ENCODE data around the gene LMX1A.

LMX1A gene

GRCh38 chr1:165288350-165289120 lies 68.0 kb downstream of the LMX1A start:
- Histone ChIP-seq H2BK120ac (ENCODE audit: low read depth, low read length) (no peak overlapping the region), H2AFZ (ENCODE audit: low read depth, low read length) (no peak overlapping the region), H3K4me3 (ENCODE audit: insufficient read depth in 1 of 2, low read depth in 1 of 2, low read length in 2 of 2) (no peak overlapping the region), H3K36me3 (ENCODE audit: control insufficient read depth in 1 of 2, insufficient read depth in 2 of 2, low read depth in 1 of 2, low read length in 2 of 2) (no peaks in the 10 kb centered on the region), H3K4me1 (ENCODE audit: control insufficient read depth, insufficient read depth, low read depth, low read length) (no peaks in the 10 kb centered on the region), H2BK5ac (ENCODE audit: low read depth, low read length, poor library complexity, severe bottlenecking) (no peak overlapping the region), H3K23ac (ENCODE audit: low read length in 2 of 2) (no peak overlapping the region), H3K4ac (ENCODE audit: low read depth in 1 of 2, low read length in 2 of 2) (no peak overlapping the region), H3K79me1 (replicated peaks; ENCODE audit: low read length, poor library complexity, severe bottlenecking) (no peaks in the 10 kb centered on the region), H3K9me3 (ENCODE audit: control insufficient read depth, low read length) (no peaks in the 10 kb centered on the region), H3K27me3 (ENCODE audit: control insufficient read depth in 1 of 2, insufficient read depth in 1 of 2, low read length in 2 of 2) (peaks cover 5 to 24% of the 10 kb centered on the region in 2 experiments), H2AK5ac (ENCODE audit: low read length, severe bottlenecking) (no peak overlapping the region), H3K14ac (ENCODE audit: low read length in 2 of 2) (no peak overlapping the region), H3K4me2 (ENCODE audit: low read length, poor library complexity, severe bottlenecking) (no peak overlapping the region), H4K91ac (ENCODE audit: low read length) (no peak overlapping the region), H2BK12ac (ENCODE audit: low read length in 2 of 2) (no peak overlapping the region), H3K9ac (ENCODE audit: low read length) (no peak overlapping the region), H3K27ac (ENCODE audit: low read length, poor library complexity, severe bottlenecking) (no peak overlapping the region), H4K8ac (ENCODE audit: low read length) (no peak overlapping the region), H3K18ac (ENCODE audit: low read depth in 1 of 2, low read length in 2 of 2) (no peak overlapping the region), H2BK15ac (ENCODE audit: low read depth, poor library complexity, severe bottlenecking) (no peak overlapping the region)
- 67% methylated on average over 15 of the region's 15 CpGs for WGBS
- no peak for DNase-seq

DNA sequence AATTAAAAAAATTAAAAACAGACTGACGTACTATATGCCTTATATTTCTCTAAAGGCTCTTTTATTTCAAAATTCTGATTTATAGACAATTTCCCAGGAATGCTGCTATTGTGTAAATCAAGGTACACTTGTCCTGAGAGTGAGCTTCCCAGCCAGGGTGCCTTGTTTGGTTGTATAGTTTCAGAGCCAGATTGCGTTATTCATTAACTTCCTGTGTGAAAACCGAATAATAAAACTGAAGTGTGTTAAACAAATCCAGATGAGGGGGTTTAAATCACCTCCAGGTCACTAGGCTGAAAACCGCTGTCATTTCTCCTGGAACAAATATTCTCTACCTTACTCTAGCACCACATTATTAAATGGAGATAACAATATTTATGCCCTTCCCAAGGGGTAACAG lies 68.7 kb downstream of the LMX1A start:
- Histone ChIP-seq H3K9me3 (ENCODE audit: control insufficient read depth, low read length) (no peaks in the 10 kb centered on the region), H3K36me3 (ENCODE audit: control insufficient read depth in 1 of 2, insufficient read depth in 2 of 2, low read depth in 1 of 2, low read length in 2 of 2) (no peaks in the 10 kb centered on the region), H4K91ac (ENCODE audit: low read length) (no peak overlapping the region), H3K4me2 (ENCODE audit: low read length, poor library complexity, severe bottlenecking) (no peak overlapping the region), H2BK5ac (ENCODE audit: low read depth, low read length, poor library complexity, severe bottlenecking) (no peak overlapping the region), H3K14ac (ENCODE audit: low read length in 2 of 2) (no peak overlapping the region), H3K23ac (ENCODE audit: low read length in 2 of 2) (no peak overlapping the region), H3K4ac (ENCODE audit: low read depth in 1 of 2, low read length in 2 of 2) (no peak overlapping the region), H3K79me1 (replicated peaks; ENCODE audit: low read length, poor library complexity, severe bottlenecking) (no peaks in the 10 kb centered on the region), H3K9ac (ENCODE audit: low read length) (no peak overlapping the region), H2AFZ (ENCODE audit: low read depth, low read length) (no peak overlapping the region), H3K27me3 (ENCODE audit: control insufficient read depth in 1 of 2, insufficient read depth in 1 of 2, low read length in 2 of 2) (peaks cover 5 to 26% of the 10 kb centered on the region in 2 experiments), H3K4me1 (ENCODE audit: control insufficient read depth, insufficient read depth, low read depth, low read length) (no peaks in the 10 kb centered on the region), H4K8ac (ENCODE audit: low read length) (no peak overlapping the region), H3K27ac (ENCODE audit: low read length, poor library complexity, severe bottlenecking) (no peak overlapping the region), H2BK15ac (ENCODE audit: low read depth, poor library complexity, severe bottlenecking) (no peak overlapping the region), H3K4me3 (ENCODE audit: insufficient read depth in 1 of 2, low read depth in 1 of 2, low read length in 2 of 2) (no peak overlapping the region), H2BK120ac (ENCODE audit: low read depth, low read length) (no peak overlapping the region), H2BK12ac (ENCODE audit: low read length in 2 of 2) (no peak overlapping the region), H3K18ac (ENCODE audit: low read depth in 1 of 2, low read length in 2 of 2) (no peak overlapping the region), H2AK5ac (ENCODE audit: low read length, severe bottlenecking) (no peak overlapping the region)
- 83% methylated on average over 1 of the region's 4 CpGs for WGBS
- no peak for DNase-seq

DNA sequence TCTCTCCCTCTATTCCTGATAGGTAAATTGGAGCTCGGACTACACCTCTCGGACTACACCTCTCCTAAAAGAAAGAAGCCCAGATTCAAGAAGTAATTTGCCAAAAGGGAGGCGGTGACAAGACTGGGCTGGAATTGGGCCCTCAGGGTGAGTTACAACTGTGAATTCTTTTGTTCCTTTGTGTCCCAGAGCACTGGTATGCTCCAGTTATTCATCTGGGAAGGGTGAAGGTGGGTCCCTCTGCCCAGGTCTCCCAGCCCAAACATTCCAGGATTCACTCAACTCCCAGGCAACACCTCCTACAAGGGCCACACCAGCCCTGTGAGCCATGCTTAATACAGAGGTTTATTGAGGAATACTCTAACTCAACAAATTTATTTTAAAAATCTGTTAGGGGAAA lies 69.2 kb downstream of the LMX1A start:
- Histone ChIP-seq H3K36me3 (ENCODE audit: control insufficient read depth in 1 of 2, insufficient read depth in 2 of 2, low read depth in 1 of 2, low read length in 2 of 2) (no peaks in the 10 kb centered on the region), H2BK120ac (ENCODE audit: low read depth, low read length) (no peak overlapping the region), H4K8ac (ENCODE audit: low read length) (no peak overlapping the region), H3K4me2 (ENCODE audit: low read length, poor library complexity, severe bottlenecking) (no peak overlapping the region), H2BK5ac (ENCODE audit: low read depth, low read length, poor library complexity, severe bottlenecking) (no peak overlapping the region), H3K23ac (ENCODE audit: low read length in 2 of 2) (no peak overlapping the region), H2AFZ (ENCODE audit: low read depth, low read length) (no peak overlapping the region), H3K79me1 (replicated peaks; ENCODE audit: low read length, poor library complexity, severe bottlenecking) (no peaks in the 10 kb centered on the region), H3K27ac (ENCODE audit: low read length, poor library complexity, severe bottlenecking) (no peak overlapping the region), H3K18ac (ENCODE audit: low read depth in 1 of 2, low read length in 2 of 2) (no peak overlapping the region), H3K4me1 (ENCODE audit: control insufficient read depth, insufficient read depth, low read depth, low read length) (no peaks in the 10 kb centered on the region), H3K9me3 (ENCODE audit: control insufficient read depth, low read length) (no peaks in the 10 kb centered on the region), H2BK15ac (ENCODE audit: low read depth, poor library complexity, severe bottlenecking) (no peak overlapping the region), H3K27me3 (ENCODE audit: control insufficient read depth in 1 of 2, insufficient read depth in 1 of 2, low read length in 2 of 2) (peaks cover 5 to 30% of the 10 kb centered on the region in 2 experiments), H3K4me3 (ENCODE audit: insufficient read depth in 1 of 2, low read depth in 1 of 2, low read length in 2 of 2) (no peak overlapping the region), H3K4ac (ENCODE audit: low read depth in 1 of 2, low read length in 2 of 2) (no peak overlapping the region), H2AK5ac (ENCODE audit: low read length, severe bottlenecking) (no peak overlapping the region), H2BK12ac (ENCODE audit: low read length in 2 of 2) (no peak overlapping the region), H3K14ac (ENCODE audit: low read length in 2 of 2) (no peak overlapping the region), H4K91ac (ENCODE audit: low read length) (no peak overlapping the region), H3K9ac (ENCODE audit: low read length) (no peak overlapping the region)
- no CpG with 5 or more reads among the region's 3 CpGs for WGBS
- no peak for DNase-seq

DNA sequence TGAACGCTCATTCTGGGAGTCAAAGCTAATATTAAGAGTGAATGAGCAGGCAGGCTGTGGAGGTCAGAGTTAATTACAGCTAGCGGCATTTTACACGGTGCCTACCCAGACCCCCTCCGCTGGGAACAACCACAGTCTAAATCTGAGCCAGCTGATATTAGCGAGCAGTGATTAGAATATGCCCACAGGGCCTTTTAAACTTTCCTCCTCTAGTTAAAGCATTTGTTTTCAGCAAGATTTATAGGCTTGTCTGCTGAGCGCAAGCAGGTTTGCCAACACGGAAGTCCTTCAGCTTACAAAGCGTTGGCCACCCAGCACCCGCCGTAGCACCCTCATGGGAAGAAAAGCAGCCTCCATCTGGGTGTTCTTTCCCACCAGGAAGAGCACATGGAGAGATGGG lies 72.1 kb downstream of the LMX1A start:
- no peak overlapping the region for H4K8ac ChIP-seq (ENCODE audit: low read length)
- no peak overlapping the region for H3K4ac ChIP-seq (ENCODE audit: low read depth in 1 of 2, low read length in 2 of 2)
- no peak overlapping the region for H2BK5ac ChIP-seq (ENCODE audit: low read depth, low read length, poor library complexity, severe bottlenecking)
- H3K14ac ChIP-seq (ENCODE audit: low read length in 2 of 2): no peak overlapping the region
- H3K27me3 ChIP-seq (ENCODE audit: control insufficient read depth in 1 of 2, insufficient read depth in 1 of 2, low read length in 2 of 2): peaks cover 5 to 45% of the 10 kb centered on the region in 2 experiments
- no peak for DNase-seq
- no peak overlapping the region for H3K27ac ChIP-seq (ENCODE audit: low read length, poor library complexity, severe bottlenecking)
- no peaks in the 10 kb centered on the region for H3K36me3 ChIP-seq (ENCODE audit: control insufficient read depth in 1 of 2, insufficient read depth in 2 of 2, low read depth in 1 of 2, low read length in 2 of 2)
- H4K91ac ChIP-seq (ENCODE audit: low read length): no peak overlapping the region
- H2AK5ac ChIP-seq (ENCODE audit: low read length, severe bottlenecking): no peak overlapping the region
- no peak overlapping the region for H2BK120ac ChIP-seq (ENCODE audit: low read depth, low read length)
- no peak overlapping the region for H3K4me2 ChIP-seq (ENCODE audit: low read length, poor library complexity, severe bottlenecking)
- no peak overlapping the region for H2AFZ ChIP-seq (ENCODE audit: low read depth, low read length)
- H3K79me1 ChIP-seq (replicated peaks; ENCODE audit: low read length, poor library complexity, severe bottlenecking): no peaks in the 10 kb centered on the region
- no peak overlapping the region for H3K9ac ChIP-seq (ENCODE audit: low read length)
- WGBS: 79% methylated on average over 10 of the region's 10 CpGs
- no peak overlapping the region for H3K18ac ChIP-seq (ENCODE audit: low read depth in 1 of 2, low read length in 2 of 2)
- no peak overlapping the region for H3K23ac ChIP-seq (ENCODE audit: low read length in 2 of 2)
- no peak overlapping the region for H3K4me3 ChIP-seq (ENCODE audit: insufficient read depth in 1 of 2, low read depth in 1 of 2, low read length in 2 of 2)
- no peak overlapping the region for H2BK15ac ChIP-seq (ENCODE audit: low read depth, poor library complexity, severe bottlenecking)
- no peak overlapping the region for H2BK12ac ChIP-seq (ENCODE audit: low read length in 2 of 2)
- H3K9me3 ChIP-seq (ENCODE audit: control insufficient read depth, low read length): no peaks in the 10 kb centered on the region
- H3K4me1 ChIP-seq (ENCODE audit: control insufficient read depth, insufficient read depth, low read depth, low read length): no peaks in the 10 kb centered on the region

All from mesenchymal stem cell (in vitro differentiated cells and primary cell).